Testis (tissue), 2 donors: Measurements from ENCODE around the gene ABCB11.

Experiments
- POLR2A ChIP-seq: fragments of 450-650 bp; IDR thresholded peaks from one replicate; pipeline ENCODE4 v1.6.1; 2017; ENCODE audit warnings: antibody characterized with exemption, mild to moderate bottlenecking, moderate library complexity
- TF ChIP-seq, protein P1 (sequence below), 3 experiments: fragments of 450-650 bp in 2 of 3; fragments of 200-600 bp in 1 of 3; sonication (generic) in 1 of 3; IDR thresholded peaks; one replicate each; pipeline ENCODE4 v1.5.1; 2016 to 2019; ENCODE audit warnings: antibody characterized with exemption in 3 of 3, mild to moderate bottlenecking in 2 of 3, moderate library complexity in 1 of 3

GRCh38 chr2:168941297-168941696 is 89.8 kb downstream of the ABCB11 start:
- TF ChIP-seq POLR2A = no peak
- TF ChIP-seq, protein P1, sequence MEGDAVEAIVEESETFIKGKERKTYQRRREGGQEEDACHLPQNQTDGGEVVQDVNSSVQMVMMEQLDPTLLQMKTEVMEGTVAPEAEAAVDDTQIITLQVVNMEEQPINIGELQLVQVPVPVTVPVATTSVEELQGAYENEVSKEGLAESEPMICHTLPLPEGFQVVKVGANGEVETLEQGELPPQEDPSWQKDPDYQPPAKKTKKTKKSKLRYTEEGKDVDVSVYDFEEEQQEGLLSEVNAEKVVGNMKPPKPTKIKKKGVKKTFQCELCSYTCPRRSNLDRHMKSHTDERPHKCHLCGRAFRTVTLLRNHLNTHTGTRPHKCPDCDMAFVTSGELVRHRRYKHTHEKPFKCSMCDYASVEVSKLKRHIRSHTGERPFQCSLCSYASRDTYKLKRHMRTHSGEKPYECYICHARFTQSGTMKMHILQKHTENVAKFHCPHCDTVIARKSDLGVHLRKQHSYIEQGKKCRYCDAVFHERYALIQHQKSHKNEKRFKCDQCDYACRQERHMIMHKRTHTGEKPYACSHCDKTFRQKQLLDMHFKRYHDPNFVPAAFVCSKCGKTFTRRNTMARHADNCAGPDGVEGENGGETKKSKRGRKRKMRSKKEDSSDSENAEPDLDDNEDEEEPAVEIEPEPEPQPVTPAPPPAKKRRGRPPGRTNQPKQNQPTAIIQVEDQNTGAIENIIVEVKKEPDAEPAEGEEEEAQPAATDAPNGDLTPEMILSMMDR (IDR thresholded peaks at IDR 0.05) = no peak
